IMR-90 (cell line): Measurements from ENCODE around the gene PPIL6. TPM values are rescaled to one million over a fixed set of nuclear protein-coding genes. Genes with fewer than 3 reads are reported as not detected.

ENCODE experiments used
- ATAC-seq: fragments of 200-7000 bp; cut with Tn5 transposase; 2 replicates; pipeline ENCODE4 v1.9.1; 2020; ENCODE audit warnings: low read depth, mild to moderate bottlenecking, moderate library complexity
- BruUV-seq: library from RNA; stranded (reverse); fragments of 400-500 nt; replicated peaks from 2 replicates; lab custom pipeline; 2021; lab: Mats Ljungman, UMichigan
- CTCF ChIA-PET: fragments of 300-600 bp; formaldehyde crosslinking; extraction: SDS; loops from one replicate; lab custom pipeline; 2021; ENCODE audit warnings: antibody characterized with exemption; lab: Yijun Ruan, JAX
- POLR2A ChIA-PET: fragments of 300-600 bp; sonication (Branson Sonifier 250); formaldehyde crosslinking; loops from one replicate; lab custom pipeline; 2022; ENCODE audit warnings: antibody characterized with exemption; ENCODE audit not compliant: unreplicated experiment; lab: Charles Lee
- DNase-seq: peaks from one replicate; pipeline ENCODE4 v3.0.0; 2013
- H2AFZ ChIP-seq: replicated peaks from 2 replicates; pipeline ENCODE3; 2013; ENCODE audit warnings: low read length, mild to moderate bottlenecking; ENCODE audit not compliant: poor library complexity
- H2AK5ac ChIP-seq: 2 replicates; pipeline ENCODE4 v1.6.1; 2013; ENCODE audit warnings: low read depth, low read length, inconsistent platforms
- H2AK9ac ChIP-seq: replicated peaks from 2 replicates; pipeline ENCODE3; 2013; ENCODE audit warnings: mild to moderate bottlenecking, low read depth, low read length, moderate library complexity; ENCODE audit not compliant: poor library complexity
- H2BK120ac ChIP-seq: 2 replicates; pipeline ENCODE4 v1.6.1; 2013; ENCODE audit warnings: low read depth, low read length, inconsistent platforms
- H2BK15ac ChIP-seq: 3 replicates; pipeline ENCODE4 v1.6.1; 2013; ENCODE audit warnings: low read depth, low read length, inconsistent platforms
- H2BK20ac ChIP-seq: 2 replicates; pipeline ENCODE4 v1.6.1; 2013; ENCODE audit warnings: low read depth, mild to moderate bottlenecking, inconsistent platforms, low read length, moderate library complexity
- H2BK5ac ChIP-seq: 2 replicates; pipeline ENCODE4 v1.6.1; 2013; ENCODE audit warnings: mild to moderate bottlenecking, low read depth, low read length, inconsistent platforms; ENCODE audit not compliant: poor library complexity, severe bottlenecking
- H3K14ac ChIP-seq: replicated peaks from 2 replicates; pipeline ENCODE4 v1.6.1; 2013; ENCODE audit warnings: low read depth, low read length, inconsistent platforms
- H3K18ac ChIP-seq: 2 replicates; pipeline ENCODE4 v1.6.1; 2013; ENCODE audit warnings: low read depth, low read length, control low read depth
- H3K23ac ChIP-seq: 2 replicates; pipeline ENCODE4 v1.6.1; 2013; ENCODE audit warnings: low read depth, low read length, inconsistent platforms
- H3K27ac ChIP-seq: 2 replicates; pipeline ENCODE4 v1.5.1; 2013; ENCODE audit warnings: mild to moderate bottlenecking, control low read depth, low read length; ENCODE audit not compliant: insufficient read depth
- H3K27me3 ChIP-seq: 2 replicates; pipeline ENCODE4 v1.6.1; 2013; ENCODE audit warnings: low read length; ENCODE audit not compliant: control insufficient read depth, insufficient read depth
- H3K36me3 ChIP-seq: 2 replicates; pipeline ENCODE4 v1.6.1; 2013; ENCODE audit warnings: low read length, mixed read lengths; ENCODE audit not compliant: control insufficient read depth, insufficient read depth
- H3K4ac ChIP-seq: 2 replicates; pipeline ENCODE4 v1.6.1; 2013; ENCODE audit warnings: low read depth, low read length, inconsistent platforms
- H3K4me1 ChIP-seq: 2 replicates; pipeline ENCODE4 v1.6.1; 2013; ENCODE audit warnings: low read length, mixed read lengths; ENCODE audit not compliant: control insufficient read depth, insufficient read depth
- H3K4me2 ChIP-seq: 2 replicates; pipeline ENCODE4 v1.6.1; 2013; ENCODE audit warnings: low read depth, mild to moderate bottlenecking, control low read depth, low read length, moderate library complexity
- H3K4me3 ChIP-seq: 2 replicates; pipeline ENCODE4 v1.5.1; 2013; ENCODE audit warnings: low read depth, mild to moderate bottlenecking, control low read depth, low read length, moderate library complexity; ENCODE audit not compliant: insufficient read depth
- H3K56ac ChIP-seq: 2 replicates; pipeline ENCODE4 v1.6.1; 2013; ENCODE audit warnings: low read length, inconsistent platforms; ENCODE audit not compliant: insufficient read depth; ENCODE audit errors: extremely low read depth
- H3K79me1 ChIP-seq, 2 experiments: 2 replicates each; pipeline ENCODE4 v1.6.1; 2013; ENCODE audit warnings: low read length in 2 of 2, inconsistent platforms in 1 of 2, low read depth in 1 of 2
- H3K9ac ChIP-seq: 2 replicates; pipeline ENCODE4 v1.6.1; 2013; ENCODE audit warnings: low read depth, low read length, control low read depth
- H3K9me1 ChIP-seq: 2 replicates; pipeline ENCODE4 v1.6.1; 2013; ENCODE audit warnings: low read length, inconsistent platforms; ENCODE audit not compliant: insufficient read depth
- H3K9me3 ChIP-seq: 2 replicates; pipeline ENCODE4 v1.6.1; 2013; ENCODE audit warnings: low read length; ENCODE audit not compliant: control insufficient read depth, insufficient read depth
- H4K20me1 ChIP-seq: 2 replicates; pipeline ENCODE4 v1.6.1; 2013; ENCODE audit warnings: low read length, inconsistent platforms; ENCODE audit not compliant: insufficient read depth
- H4K5ac ChIP-seq: 2 replicates; pipeline ENCODE4 v1.6.1; 2013; ENCODE audit warnings: mild to moderate bottlenecking, low read depth, low read length, control low read depth
- H4K8ac ChIP-seq, 2 experiments: 2 replicates each; pipeline ENCODE4 v1.6.1; 2013; ENCODE audit warnings: low read depth in 2 of 2, low read length in 2 of 2, control low read depth in 1 of 2, inconsistent platforms in 1 of 2
- H4K91ac ChIP-seq: 2 replicates; pipeline ENCODE4 v1.6.1; 2013; ENCODE audit warnings: low read depth, low read length, inconsistent platforms; ENCODE audit not compliant: insufficient read depth
- BHLHE40 ChIP-seq: fragments of 150-350 bp; IDR thresholded peaks from 2 replicates; pipeline ENCODE4 v1.6.1; 2016; ENCODE audit warnings: mild to moderate bottlenecking, low read depth, low read length
- CEBPB ChIP-seq: IDR thresholded peaks from 2 replicates; pipeline ENCODE4 v1.6.1; 2012; ENCODE audit warnings: low read depth, low read length, improper control_type of control experiment
- FOS ChIP-seq: fragments of 150-350 bp; IDR thresholded peaks from 2 replicates; pipeline ENCODE4 v1.6.1; 2016; ENCODE audit warnings: low read depth, low read length
- MAFK ChIP-seq: IDR thresholded peaks from 2 replicates; pipeline ENCODE4 v1.6.1; 2012; ENCODE audit warnings: low read depth, low read length, improper control_type of control experiment
- MAZ ChIP-seq: IDR thresholded peaks from 2 replicates; pipeline ENCODE4 v1.6.1; 2012; ENCODE audit warnings: low read depth, mild to moderate bottlenecking, low read length, improper control_type of control experiment, moderate library complexity, borderline replicate concordance
- MXI1 ChIP-seq: IDR thresholded peaks from 2 replicates; pipeline ENCODE4 v1.6.1; 2012; ENCODE audit warnings: low read depth, mild to moderate bottlenecking, low read length, moderate library complexity, borderline replicate concordance
- NFE2L2 ChIP-seq: fragments of 150-350 bp; IDR thresholded peaks from 2 replicates; pipeline ENCODE4 v1.6.1; 2016; ENCODE audit warnings: low read depth, mild to moderate bottlenecking, low read length
- RAD21 ChIP-seq: IDR thresholded peaks from 2 replicates; pipeline ENCODE4 v1.6.1; 2012; ENCODE audit warnings: low read length, improper control_type of control experiment
- RFX5 ChIP-seq: IDR thresholded peaks from 2 replicates; pipeline ENCODE4 v1.8.0; 2012; ENCODE audit warnings: low read depth, mild to moderate bottlenecking, low read length, moderate library complexity
- WGBS, 2 experiments: methylation state at CpG; one replicate each; pipeline versions ENCODE4 v1.1.5 to v1.1.7; 2013; ENCODE audit warnings: missing lambda C conversion rate in 2 of 2; ENCODE audit not compliant: insufficient read length in 1 of 2; ENCODE audit errors: extremely low coverage in 2 of 2; 5-methylcytosine and 5-hydroxymethylcytosine counted together
- dilution Hi-C: fragments of 300-500 bp; cut with HindIII; formaldehyde crosslinking; loops from one replicate; pipeline ENCODE4 v1.14.3; 2018; ENCODE audit warnings: low sequenced_read_pairs; ENCODE audit not compliant: unreplicated experiment
- in situ Hi-C: fragments of 300-500 bp; cut with MboI; formaldehyde crosslinking; loops from 3 replicates; pipeline ENCODE4 v1.14.3; 2019; ENCODE audit warnings: low sequenced_read_pairs, inconsistent platforms, mixed read lengths
- intact Hi-C: fragments of 100-400 bp; cut with micrococcal nuclease; formaldehyde crosslinking; loops from 2 replicates; pipeline ENCODE4 v1.10.0; 2022
- polyA plus RNA-seq, 3 experiments: library from polyadenylated mRNA; depleted of rRNA; stranded (reverse); fragments of >200 nt; gene quantifications; 2 replicates each; pipeline ENCODE4 v1.2.3, GENCODE V29; 2012; ENCODE audit warnings: low replicate concordance in 1 of 3
- total RNA-seq: library from RNA; depleted of rRNA; stranded (reverse); fragments of >200 nt; gene quantifications from 2 replicates; pipeline ENCODE4 v1.2.3, GENCODE V29; 2012

PPIL6 gene
- total and polyA plus RNA-seq, 2 of the 4 experiments (the other 2 are of a cell fraction): 0.15 to 0.18 TPM

GRCh38 chr6:109442393-109442924, 2.0 kb upstream of the PPIL6 start:
- CTCF ChIA-PET: interaction anchor here (0.6 to 1.0 kb wide), 2 partner anchors 14 to 25 kb away, joined by 3 to 10 read pairs; no protein-coding TSS in a partner anchor
- Histone ChIP-seq H3K4me3 (no peak overlapping the region), H2BK5ac (no peak overlapping the region), H4K8ac (no peak overlapping the region), H3K79me1 (peaks cover 0 to 16% of the 10 kb centered on the region in 2 experiments; a peak in 2 of 4 replicates), H4K91ac (no peak overlapping the region), H2BK120ac (no peak overlapping the region), H3K9me1 (peaks cover 13% of the 10 kb centered on the region), H2AK9ac (no peak overlapping the region), H3K27ac (no peak overlapping the region), H2AK5ac (no peak overlapping the region), H2BK20ac (no peak overlapping the region), H4K20me1 (no peaks in the 10 kb centered on the region), H2AFZ (no peak overlapping the region), H3K27me3 (no peaks in the 10 kb centered on the region), H3K18ac (no peak overlapping the region), H3K4me2 (no peak overlapping the region), H3K4me1 (peaks cover 8% of the 10 kb centered on the region), H3K14ac (no peak overlapping the region), H2BK15ac (no peak overlapping the region), H3K9ac (no peak overlapping the region), H3K9me3 (no peaks in the 10 kb centered on the region), H4K5ac (no peak overlapping the region), H3K4ac (no peak overlapping the region), H3K23ac (no peak overlapping the region), H3K56ac (no peak overlapping the region), H3K36me3 (peaks cover 47% of the 10 kb centered on the region)
- ATAC-seq: no peak
- no TSS peak for BruUV-seq
- intact Hi-C loops (no loop called here), in situ Hi-C loops (no loop called here), dilution Hi-C loops (no loop called here)
- DNase-seq: no peak
- POLR2A ChIA-PET: no interaction called here
- WGBS, 2 experiments: 100% methylated on average over 1 of the region's 6 CpGs; no CpG with 5 or more reads in 1 of the 2 experiments
- TF ChIP-seq RAD21 (no peak), BHLHE40 (no peak), RFX5 (no peak), MXI1 (no peak), FOS (no peak), NFE2L2 (no peak), MAFK (no peak), MAZ (no peak), CEBPB (no peak)
